SJCRH30 (cell line): ENCODE measurements around the gene TNRC6C. TPM values are rescaled to one million over a fixed set of nuclear protein-coding genes. Genes with fewer than 3 reads are reported as not detected.
"Not testable (repeated sequence)": the region's sequence is repeated elsewhere in the genome, so short reads cannot be mapped to it uniquely, and the experiment has no call there.

Experiments
- DNase-seq, 2 experiments: peaks; one replicate each; pipeline ENCODE4 v3.0.0-alpha.2; 2015 to 2020
- H3K27ac ChIP-seq: fragments of 250-450 bp; sonication (Bioruptor Pico); 2 replicates; pipeline ENCODE4 v1.5.1; 2020; ENCODE audit warnings: mild to moderate bottlenecking, moderate library complexity
- H3K27me3 ChIP-seq: fragments of 250-450 bp; sonication (Bioruptor Pico); 2 replicates; pipeline ENCODE4 v1.5.1; 2020; ENCODE audit warnings: mild to moderate bottlenecking, moderate library complexity
- H3K36me3 ChIP-seq: fragments of 250-450 bp; sonication (Bioruptor Pico); 2 replicates; pipeline ENCODE4 v1.5.1; 2020; ENCODE audit warnings: mild to moderate bottlenecking, moderate library complexity
- H3K4me1 ChIP-seq: fragments of 250-450 bp; sonication (Bioruptor Pico); 2 replicates; pipeline ENCODE4 v1.5.1; 2020; ENCODE audit warnings: mild to moderate bottlenecking, moderate library complexity
- H3K4me3 ChIP-seq: fragments of 250-450 bp; sonication (Bioruptor Pico); 2 replicates; pipeline ENCODE4 v1.5.1; 2020; ENCODE audit warnings: mild to moderate bottlenecking, moderate library complexity
- H3K9me3 ChIP-seq: fragments of 250-450 bp; sonication (Bioruptor Pico); replicated peaks from 2 replicates; pipeline ENCODE4 v1.5.1; 2020; ENCODE audit warnings: mild to moderate bottlenecking, moderate library complexity
- total RNA-seq: library from RNA; depleted of rRNA; stranded (reverse); fragments of >200 nt; shearing (Covaris generic); gene quantifications from 2 replicates; pipeline ENCODE4 v1.2.3, GENCODE V29; 2014

Gene TNRC6C
- total RNA-seq, 1 experiment from 2014 or later: 12.7 TPM

- Histone ChIP-seq H3K36me3 (no peaks in the 10 kb centered on the region), H3K4me1 (peaks cover 13% of the 10 kb centered on the region), H3K27ac (no peak overlapping the region), H3K27me3 (no peaks in the 10 kb centered on the region), H3K4me3 (no peak overlapping the region), H3K9me3 (no peaks in the 10 kb centered on the region)
- DNase-seq: no peak
Observed at GRCh38 chr17:77965352-77965751, 6.8 kb downstream of the TNRC6C start.

GRCh38 chr17:77966476-77966875 is 8.0 kb downstream of the TNRC6C start:
- DNase-seq: no peak
- Histone ChIP-seq H3K4me3 (no peak overlapping the region), H3K36me3 (no peaks in the 10 kb centered on the region), H3K27ac (no peak overlapping the region), H3K9me3 (no peaks in the 10 kb centered on the region), H3K4me1 (peaks cover 12% of the 10 kb centered on the region), H3K27me3 (no peaks in the 10 kb centered on the region)

GRCh38 chr17:77968788-77969187 is 10.3 kb downstream of the TNRC6C start:
- Histone ChIP-seq H3K27ac (no peak overlapping the region), H3K4me1 (peaks cover 4% of the 10 kb centered on the region), H3K4me3 (no peak overlapping the region), H3K36me3 (no peaks in the 10 kb centered on the region), H3K27me3 (no peaks in the 10 kb centered on the region), H3K9me3 (no peaks in the 10 kb centered on the region)
- no peak for DNase-seq

GRCh38 chr17:77972271-77972670 is 13.8 kb downstream of the TNRC6C start:
- not testable (repeated sequence) for H3K27me3 ChIP-seq, DNase-seq, H3K4me3 ChIP-seq, H3K4me1 ChIP-seq, H3K36me3 ChIP-seq, H3K27ac ChIP-seq, H3K9me3 ChIP-seq

- Histone ChIP-seq H3K36me3 (no peaks in the 10 kb centered on the region), H3K27ac (no peak overlapping the region), H3K4me3 (no peak overlapping the region), H3K9me3 (no peaks in the 10 kb centered on the region), H3K4me1 (no peaks in the 10 kb centered on the region), H3K27me3 (no peaks in the 10 kb centered on the region)
- no peak for DNase-seq
Observed at GRCh38 chr17:77973953-77974352, 15.4 kb downstream of the TNRC6C start.

- Histone ChIP-seq H3K4me3 (no peak overlapping the region), H3K4me1 (no peaks in the 10 kb centered on the region), H3K27ac (no peak overlapping the region), H3K9me3 (no peaks in the 10 kb centered on the region), H3K27me3 (no peaks in the 10 kb centered on the region), H3K36me3 (no peaks in the 10 kb centered on the region)
- no peak for DNase-seq
Observed at GRCh38 chr17:77974396-77974795, 15.9 kb downstream of the TNRC6C start.

- DNase-seq, H3K4me1 ChIP-seq, H3K27me3 ChIP-seq, H3K36me3 ChIP-seq, H3K4me3 ChIP-seq, H3K9me3 ChIP-seq, H3K27ac ChIP-seq: not testable (repeated sequence)
Observed at GRCh38 chr17:77982430-77982829, 23.9 kb downstream of the TNRC6C start.

- H3K27ac ChIP-seq: no peak overlapping the region
- H3K4me3 ChIP-seq: no peak overlapping the region
- H3K4me1 ChIP-seq: no peaks in the 10 kb centered on the region
- no peaks in the 10 kb centered on the region for H3K27me3 ChIP-seq
- no peak for DNase-seq
- no peaks in the 10 kb centered on the region for H3K36me3 ChIP-seq
- 0 out of 2 replicates have a peak, but pooled peaks cover 3% of the 10 kb centered on the region for H3K9me3 ChIP-seq
Observed at GRCh38 chr17:77990301-77990700, 31.8 kb downstream of the TNRC6C start.

GRCh38 chr17:77993735-77994134 is 35.2 kb downstream of the TNRC6C start:
- H3K27ac ChIP-seq: not testable (repeated sequence)

GRCh38 chr17:77995146-77995852 is 36.8 kb downstream of the TNRC6C start:
- H3K27ac ChIP-seq: no peak overlapping the region
- H3K4me1 ChIP-seq: no peaks in the 10 kb centered on the region
- no peak overlapping the region for H3K4me3 ChIP-seq
- no peak for DNase-seq
- H3K27me3 ChIP-seq: no peaks in the 10 kb centered on the region
- H3K9me3 ChIP-seq: no peaks in the 10 kb centered on the region
- H3K36me3 ChIP-seq: no peaks in the 10 kb centered on the region

More at GRCh38 chr17:77993735-77994134, 35.2 kb downstream of the TNRC6C start:
- DNase-seq, H3K27me3 ChIP-seq, H3K4me1 ChIP-seq, H3K9me3 ChIP-seq, H3K36me3 ChIP-seq, H3K4me3 ChIP-seq: not testable (repeated sequence)

- no peaks in the 10 kb centered on the region for H3K9me3 ChIP-seq
- no peaks in the 10 kb centered on the region for H3K27me3 ChIP-seq
- H3K4me1 ChIP-seq: peaks cover 5% of the 10 kb centered on the region; the same call in 1 of the 2 replicates
- H3K36me3 ChIP-seq: no peaks in the 10 kb centered on the region
- no peak overlapping the region for H3K27ac ChIP-seq
- DNase-seq: no peak
- no peak overlapping the region for H3K4me3 ChIP-seq
Observed at GRCh38 chr17:77996256-77996655, 37.8 kb downstream of the TNRC6C start.

GRCh38 chr17:77999413-78000173 is 41.1 kb downstream of the TNRC6C start:
- Histone ChIP-seq H3K4me1 (peaks cover 5% of the 10 kb centered on the region; the same call in 1 of the 2 replicates), H3K36me3 (no peaks in the 10 kb centered on the region), H3K4me3 (no peak overlapping the region), H3K27me3 (no peaks in the 10 kb centered on the region), H3K9me3 (no peaks in the 10 kb centered on the region), H3K27ac (no peak overlapping the region)
- DNase-seq: no peak

- DNase-seq: no peak
- Histone ChIP-seq H3K36me3 (no peaks in the 10 kb centered on the region), H3K4me1 (peaks cover 5% of the 10 kb centered on the region; the same call in 1 of the 2 replicates), H3K9me3 (no peaks in the 10 kb centered on the region), H3K27me3 (no peaks in the 10 kb centered on the region), H3K27ac (no peak overlapping the region), H3K4me3 (no peak overlapping the region)
Observed at GRCh38 chr17:78000341-78000740, 41.8 kb downstream of the TNRC6C start.

- Histone ChIP-seq H3K4me1 (peaks cover 5% of the 10 kb centered on the region; the same call in 1 of the 2 replicates), H3K36me3 (no peaks in the 10 kb centered on the region), H3K9me3 (no peaks in the 10 kb centered on the region), H3K27ac (no peak overlapping the region), H3K4me3 (no peak overlapping the region), H3K27me3 (no peaks in the 10 kb centered on the region)
- peak in 1 of 2 experiments; percentile 37 for DNase-seq
Observed at GRCh38 chr17:78001182-78001581, 42.7 kb downstream of the TNRC6C start.

- Histone ChIP-seq H3K4me1 (peaks cover 5% of the 10 kb centered on the region; the same call in 1 of the 2 replicates), H3K27me3 (no peaks in the 10 kb centered on the region), H3K27ac (no peak overlapping the region), H3K4me3 (no peak overlapping the region), H3K36me3 (no peaks in the 10 kb centered on the region), H3K9me3 (no peaks in the 10 kb centered on the region)
- no peak for DNase-seq
Observed at GRCh38 chr17:78001612-78002011, 43.1 kb downstream of the TNRC6C start.
